HFFc6 (cell line): ENCODE results near the gene MED13L. TPM values are rescaled to one million over a fixed set of nuclear protein-coding genes. Genes with fewer than 3 reads are reported as not detected.

Experiments
- DNase-seq: peaks from one replicate; pipeline ENCODE4 v3.0.0-alpha.2; 2018
- H3K27ac Mint-ChIP-seq: 2 replicates; pipeline ENCODE4 v1.8.0; 2020; ENCODE audit warnings: mild to moderate bottlenecking, mixed read lengths
- H3K27me3 Mint-ChIP-seq: 2 replicates; pipeline ENCODE4 v1.8.0; 2021; ENCODE audit warnings: mild to moderate bottlenecking, moderate library complexity, mixed read lengths; ENCODE audit not compliant: insufficient read depth
- H3K36me3 Mint-ChIP-seq: 2 replicates; pipeline ENCODE4 v1.8.0; 2021; ENCODE audit warnings: low read depth, mixed read lengths
- H3K4me1 Mint-ChIP-seq: 2 replicates; pipeline ENCODE4 v1.8.0; 2020; ENCODE audit warnings: low read depth, mixed read lengths
- H3K4me3 Mint-ChIP-seq: 2 replicates; pipeline ENCODE4 v1.8.0; 2020; ENCODE audit warnings: mild to moderate bottlenecking, moderate library complexity, mixed read lengths
- H3K9me3 Mint-ChIP-seq: 2 replicates; pipeline ENCODE4 v1.8.0; 2020; ENCODE audit warnings: mild to moderate bottlenecking, mixed read lengths
- total RNA-seq, 6 experiments: library from RNA; stranded (reverse); fragmentation: NEBNext Ultra II Directional; extraction: Animal tissue kit (Norgen Biotek cat#: 25700); gene quantifications; 2 replicates in 1 of 6; 3 replicates in 5 of 6; pipeline ENCODE4 v1.2.3, GENCODE V29; 2021
- TF ChIP-seq, protein P1 (sequence below): fragments of 200-600 bp; sonication (generic); IDR thresholded peaks from 2 replicates; pipeline ENCODE4 v1.5.0; 2021; ENCODE audit warnings: antibody characterized with exemption, mild to moderate bottlenecking

Gene MED13L
- total RNA-seq, 6 experiments from 2014 or later: 74.5 to 84.2 (median 77.7) TPM

DNA sequence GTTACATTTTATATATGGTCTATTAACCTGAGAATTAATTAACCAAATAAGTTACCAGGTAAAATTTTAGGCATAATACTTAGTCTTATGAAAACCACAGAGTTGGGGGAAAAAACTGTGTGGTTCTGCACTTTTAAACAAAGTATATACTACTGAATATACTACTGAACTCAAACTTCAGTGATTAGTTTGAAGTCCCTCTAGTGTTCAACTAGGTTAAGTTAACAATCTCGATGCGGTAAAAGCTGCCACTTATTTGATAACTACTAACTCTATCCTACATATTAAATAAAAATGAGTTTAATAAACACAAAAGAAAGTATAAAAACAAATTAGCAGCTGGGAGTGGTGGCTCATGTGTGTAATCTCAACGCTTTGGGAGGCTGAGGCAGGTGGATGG is 56.7 kb downstream of the MED13L start:
- H3K27me3 Mint-ChIP-seq: no peaks in the 10 kb centered on the region
- peaks cover 30% of the 10 kb centered on the region for H3K4me1 Mint-ChIP-seq
- DNase-seq: no peak
- peaks cover 16% of the 10 kb centered on the region for H3K36me3 Mint-ChIP-seq
- H3K27ac Mint-ChIP-seq: no peak overlapping the region
- no peak overlapping the region for H3K4me3 Mint-ChIP-seq
- H3K9me3 Mint-ChIP-seq: no peaks in the 10 kb centered on the region
- TF ChIP-seq, protein P1, sequence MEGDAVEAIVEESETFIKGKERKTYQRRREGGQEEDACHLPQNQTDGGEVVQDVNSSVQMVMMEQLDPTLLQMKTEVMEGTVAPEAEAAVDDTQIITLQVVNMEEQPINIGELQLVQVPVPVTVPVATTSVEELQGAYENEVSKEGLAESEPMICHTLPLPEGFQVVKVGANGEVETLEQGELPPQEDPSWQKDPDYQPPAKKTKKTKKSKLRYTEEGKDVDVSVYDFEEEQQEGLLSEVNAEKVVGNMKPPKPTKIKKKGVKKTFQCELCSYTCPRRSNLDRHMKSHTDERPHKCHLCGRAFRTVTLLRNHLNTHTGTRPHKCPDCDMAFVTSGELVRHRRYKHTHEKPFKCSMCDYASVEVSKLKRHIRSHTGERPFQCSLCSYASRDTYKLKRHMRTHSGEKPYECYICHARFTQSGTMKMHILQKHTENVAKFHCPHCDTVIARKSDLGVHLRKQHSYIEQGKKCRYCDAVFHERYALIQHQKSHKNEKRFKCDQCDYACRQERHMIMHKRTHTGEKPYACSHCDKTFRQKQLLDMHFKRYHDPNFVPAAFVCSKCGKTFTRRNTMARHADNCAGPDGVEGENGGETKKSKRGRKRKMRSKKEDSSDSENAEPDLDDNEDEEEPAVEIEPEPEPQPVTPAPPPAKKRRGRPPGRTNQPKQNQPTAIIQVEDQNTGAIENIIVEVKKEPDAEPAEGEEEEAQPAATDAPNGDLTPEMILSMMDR: peak; percentile 39

DNA sequence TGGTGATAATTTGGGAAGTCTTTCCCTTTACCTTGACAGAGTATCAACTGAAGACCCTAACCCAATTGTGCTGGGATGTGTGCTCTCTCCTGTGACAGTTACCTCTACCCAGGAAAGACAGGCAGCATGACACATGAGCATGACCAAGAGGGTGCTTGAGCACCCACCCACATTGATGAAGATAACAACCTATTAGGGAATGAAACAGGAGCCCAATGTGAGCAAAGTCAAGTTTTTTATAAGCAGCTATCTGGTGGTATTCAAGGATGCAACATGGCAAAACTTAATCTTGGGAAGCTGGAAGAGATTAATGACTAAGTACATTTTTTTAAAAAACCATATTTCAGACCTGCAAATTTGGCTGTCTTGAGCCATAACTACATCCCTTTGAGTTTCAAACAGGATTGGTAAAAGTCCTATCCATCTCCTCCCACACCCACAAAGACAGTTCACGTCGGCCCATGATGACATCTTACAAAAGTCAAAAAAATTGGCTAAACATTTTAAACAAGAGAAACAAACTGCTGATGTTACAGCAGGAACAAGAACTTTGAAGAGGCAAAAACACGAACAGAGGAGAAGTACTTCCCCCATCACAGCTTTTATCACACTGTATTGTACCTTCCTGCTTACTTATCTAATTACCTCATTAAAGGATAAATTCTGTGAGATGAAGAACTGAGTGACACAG is 60.3 kb downstream of the MED13L start:
- Mint-ChIP-seq H3K27ac (no peak overlapping the region), H3K36me3 (peaks cover 1% of the 10 kb centered on the region), H3K4me1 (peaks cover 48% of the 10 kb centered on the region), H3K27me3 (no peaks in the 10 kb centered on the region), H3K4me3 (no peak overlapping the region), H3K9me3 (no peaks in the 10 kb centered on the region)
- TF ChIP-seq, protein P1: no peak
- DNase-seq: no peak

GRCh38 chr12:116216022-116216756 is 61.3 kb downstream of the MED13L start:
- TF ChIP-seq, protein P1: no peak
- Mint-ChIP-seq H3K36me3 (no peaks in the 10 kb centered on the region), H3K4me3 (no peak overlapping the region), H3K27me3 (no peaks in the 10 kb centered on the region), H3K27ac (no peak overlapping the region), H3K9me3 (no peaks in the 10 kb centered on the region), H3K4me1 (peaks cover 45% of the 10 kb centered on the region)
- no peak for DNase-seq

DNA sequence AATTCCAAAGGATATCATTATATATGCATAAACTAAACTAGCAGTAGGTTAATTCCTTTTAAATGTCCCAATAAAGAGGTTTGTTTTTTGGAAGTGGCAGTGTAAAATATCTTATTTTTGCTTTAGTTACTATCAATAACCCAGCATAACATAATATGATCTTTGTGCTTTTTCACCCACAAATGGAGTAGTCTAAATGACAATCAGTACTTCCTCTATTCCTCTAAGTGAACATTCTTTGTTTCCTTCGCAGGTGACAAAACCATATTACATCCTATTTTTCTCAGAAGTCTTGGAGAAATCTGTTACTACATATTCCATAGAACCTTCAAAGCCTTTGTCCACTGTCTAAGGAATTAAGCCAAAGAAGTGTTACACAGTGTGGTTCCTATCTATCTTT is 62.5 kb downstream of the MED13L start:
- TF ChIP-seq, protein P1: no peak
- H3K9me3 Mint-ChIP-seq: no peaks in the 10 kb centered on the region
- H3K36me3 Mint-ChIP-seq: no peaks in the 10 kb centered on the region
- no peaks in the 10 kb centered on the region for H3K27me3 Mint-ChIP-seq
- peaks cover 57% of the 10 kb centered on the region for H3K4me1 Mint-ChIP-seq
- no peak overlapping the region for H3K4me3 Mint-ChIP-seq
- H3K27ac Mint-ChIP-seq: no peak overlapping the region
- no peak for DNase-seq

- no peaks in the 10 kb centered on the region for H3K9me3 Mint-ChIP-seq
- H3K36me3 Mint-ChIP-seq: no peaks in the 10 kb centered on the region
- no peak for DNase-seq
- TF ChIP-seq, protein P1: no peak
- H3K4me1 Mint-ChIP-seq: peaks cover 67% of the 10 kb centered on the region
- no peaks in the 10 kb centered on the region for H3K27me3 Mint-ChIP-seq
- H3K27ac Mint-ChIP-seq: peak overlapping the region; percentile 30; the same call in 1 of the 2 replicates
- H3K4me3 Mint-ChIP-seq: no peak overlapping the region
Measured at GRCh38 chr12:116213885-116214527, 63.5 kb downstream of the MED13L start.
